H1 (cell line): ENCODE results near the gene GNB1. TPM values are rescaled to one million over a fixed set of nuclear protein-coding genes. Genes with fewer than 3 reads are reported as not detected.

Experiments used
- ATF2 ChIP-seq: IDR thresholded peaks from 2 replicates; pipeline ENCODE4 v1.6.1; 2012; ENCODE audit warnings: low read length, inconsistent platforms
- E2F6 ChIP-seq: IDR thresholded peaks from 2 replicates; pipeline ENCODE4 v1.6.1; 2012; ENCODE audit warnings: inconsistent platforms
- EGR1 ChIP-seq: IDR thresholded peaks from 2 replicates; pipeline ENCODE4 v1.6.1; 2011; ENCODE audit warnings: low read depth, low read length, borderline replicate concordance
- GTF2F1 ChIP-seq: IDR thresholded peaks from 2 replicates; pipeline ENCODE4 v1.6.1; 2012; ENCODE audit warnings: low read depth, low read length, improper control_type of control experiment, borderline replicate concordance
- POLR2AphosphoS5 ChIP-seq: IDR thresholded peaks from 2 replicates; pipeline ENCODE4 v1.6.1; 2011; ENCODE audit warnings: low read depth, low read length
- RBBP5 ChIP-seq: IDR thresholded peaks from 2 replicates; pipeline ENCODE4 v1.7.1; 2012; ENCODE audit warnings: low read depth, mild to moderate bottlenecking, inconsistent platforms, low read length, moderate library complexity, borderline replicate concordance
- SP1 ChIP-seq: IDR thresholded peaks from 2 replicates; pipeline ENCODE4 v1.6.1; 2011; ENCODE audit warnings: low read depth, low read length
- SP2 ChIP-seq: IDR thresholded peaks from 2 replicates; pipeline ENCODE4 v1.6.1; 2012; ENCODE audit warnings: mild to moderate bottlenecking, low read length, inconsistent platforms
- SP4 ChIP-seq: IDR thresholded peaks from 2 replicates; pipeline ENCODE4 v1.6.1; 2012; ENCODE audit warnings: low read length, inconsistent platforms
- polyA plus RNA-seq, 7 experiments: library from polyadenylated mRNA; depleted of rRNA in 3 of 7; stranded (reverse) in 5 of 7; unstranded in 2 of 7; fragments of >200 nt in 5 of 7; fragments of 200-250 nt in 2 of 7; gene quantifications; 1 replicate in 5 of 7; 2 replicates in 1 of 7; 4 replicates in 1 of 7; pipeline versions ENCODE4 v1.2.1 to v1.2.3, GENCODE V29; 2011 to 2013; ENCODE audit warnings: missing spikeins in 2 of 7, mixed read lengths in 2 of 7
- total RNA-seq: library from RNA; stranded (reverse); fragmentation: NEBNext Ultra II Directional; extraction: Animal tissue kit (Norgen Biotek cat#: 25700); gene quantifications from 2 replicates; pipeline ENCODE4 v1.2.1, GENCODE V29; 2021

GNB1 gene
- total and polyA plus RNA-seq, 2 of the 8 experiments (the other 6 are each of a cell fraction or from before 2014, with no cell fraction given), result 343 to 382 TPM

- TF ChIP-seq RBBP5 (0 out of 2 replicates have a peak, but pooled peaks have one; percentile 4), SP4 (peak; percentile 91; the same call in 1 of the 2 replicates), SP2 (no peak), GTF2F1 (0 out of 2 replicates have a peak, but pooled peaks have one; percentile 22), EGR1 (peak; percentile 66; the same call in 1 of the 2 replicates), E2F6 (peak; percentile 84), ATF2 (no peak), POLR2AphosphoS5 (peak; percentile 56; the same call in 1 of the 2 replicates), SP1 (peak; percentile 83)
Observed at GRCh38 chr1:1919304-1920056, 28.6 kb upstream of the GNB1 start (continued).
